ENCODE data around the gene ATF2.

Gene ATF2, protein sequence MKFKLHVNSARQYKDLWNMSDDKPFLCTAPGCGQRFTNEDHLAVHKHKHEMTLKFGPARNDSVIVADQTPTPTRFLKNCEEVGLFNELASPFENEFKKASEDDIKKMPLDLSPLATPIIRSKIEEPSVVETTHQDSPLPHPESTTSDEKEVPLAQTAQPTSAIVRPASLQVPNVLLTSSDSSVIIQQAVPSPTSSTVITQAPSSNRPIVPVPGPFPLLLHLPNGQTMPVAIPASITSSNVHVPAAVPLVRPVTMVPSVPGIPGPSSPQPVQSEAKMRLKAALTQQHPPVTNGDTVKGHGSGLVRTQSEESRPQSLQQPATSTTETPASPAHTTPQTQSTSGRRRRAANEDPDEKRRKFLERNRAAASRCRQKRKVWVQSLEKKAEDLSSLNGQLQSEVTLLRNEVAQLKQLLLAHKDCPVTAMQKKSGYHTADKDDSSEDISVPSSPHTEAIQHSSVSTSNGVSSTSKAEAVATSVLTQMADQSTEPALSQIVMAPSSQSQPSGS

DNA sequence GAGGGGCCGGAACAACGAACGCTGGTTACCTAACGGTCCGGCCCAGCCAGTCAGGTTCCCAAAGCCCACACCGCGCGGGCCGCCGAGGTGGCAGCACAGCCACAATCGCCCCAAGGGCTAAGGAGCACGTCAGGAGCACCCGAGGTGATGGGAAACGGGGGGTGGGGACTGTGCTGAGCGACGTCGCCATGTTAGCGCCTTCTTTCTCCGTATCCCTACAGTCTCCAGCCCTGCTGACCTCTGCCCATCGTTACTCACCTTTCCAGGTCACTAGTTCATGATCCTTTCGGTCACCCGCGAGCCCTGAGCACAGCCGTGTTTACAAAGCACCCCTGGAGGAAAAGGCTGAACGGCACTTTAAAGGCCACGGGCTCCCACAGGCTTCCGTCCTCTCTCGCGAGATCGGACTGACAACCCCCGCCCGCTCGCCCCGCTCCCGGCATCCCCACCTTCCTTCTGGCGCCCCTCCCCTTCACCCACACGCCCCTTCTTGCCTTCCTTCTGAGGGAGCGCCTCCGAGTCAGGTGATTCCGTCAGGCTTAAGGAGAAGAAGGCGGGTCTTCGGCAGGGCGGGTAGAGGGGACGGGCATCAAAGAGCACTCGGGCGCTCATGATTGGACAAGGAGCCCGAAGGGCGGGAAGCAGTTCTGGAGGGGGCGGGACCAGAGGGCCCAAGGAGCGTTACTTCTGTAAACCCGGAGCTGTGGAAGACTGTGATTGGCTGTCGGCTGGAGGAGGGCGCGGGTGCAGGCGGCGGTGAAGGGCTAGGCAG lies at the start of gene ATF2:
Gene ATF2 (minus strand): TSS at position 412 of the 772 bp plus-strand sequence. CDS start 31,760 bp downstream, outside the sequence.
- peak; percentile 99 for DNase-seq

DNA sequence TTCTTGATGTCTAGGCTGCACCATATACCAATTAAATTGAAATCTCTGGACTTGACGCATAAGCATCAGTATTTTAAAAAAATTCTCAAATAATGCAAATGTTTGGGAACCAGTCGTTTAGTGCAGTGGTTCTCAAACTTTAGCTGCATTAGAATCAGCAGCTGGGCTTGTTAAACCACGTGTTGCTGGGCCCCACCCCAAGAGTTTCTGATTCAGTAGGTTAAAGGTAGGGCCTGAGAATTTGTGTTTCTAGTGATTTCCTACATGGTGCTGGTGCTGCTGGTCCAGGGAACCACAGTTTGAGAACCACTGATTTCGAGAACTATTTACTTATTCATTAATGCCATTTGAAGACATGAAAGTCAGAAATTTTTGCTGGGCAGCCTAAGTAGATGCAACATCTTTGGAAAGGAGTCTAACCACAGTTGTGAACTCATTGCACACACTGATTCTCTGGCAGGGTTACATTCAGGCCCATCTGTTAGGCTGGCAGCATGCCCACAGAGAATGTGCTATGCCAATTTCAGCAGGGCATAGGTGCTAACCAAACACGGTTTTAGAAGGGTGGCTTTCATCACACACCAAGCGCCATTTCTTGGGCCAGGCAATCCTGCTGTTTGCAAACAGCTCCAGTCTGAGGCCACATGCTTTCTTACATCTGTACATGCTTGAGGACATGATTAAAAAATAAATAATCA lies 39.9 kb upstream of the ATF2 start:
- DNase-seq, result peak; percentile 86 to 98

DNA sequence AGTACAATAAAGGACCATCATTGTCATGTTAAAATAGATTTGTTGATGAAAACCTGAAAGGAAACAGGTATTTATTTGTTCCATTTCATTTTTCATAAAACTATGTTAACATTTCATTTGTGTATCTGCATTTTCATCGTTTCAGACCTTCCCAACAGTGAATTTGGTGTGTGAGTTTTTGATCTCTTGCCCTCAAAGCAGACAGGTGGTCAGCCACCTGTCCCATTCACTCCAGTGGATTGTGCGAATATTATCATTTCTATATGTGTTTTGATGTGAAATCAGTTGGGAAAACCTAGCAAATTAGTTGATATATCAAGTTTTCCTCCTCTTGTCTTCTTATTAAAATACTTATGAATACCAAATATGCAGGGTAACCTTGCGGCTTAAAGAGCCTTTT lies 38.9 kb upstream of the ATF2 start:
- no peak for DNase-seq

DNA sequence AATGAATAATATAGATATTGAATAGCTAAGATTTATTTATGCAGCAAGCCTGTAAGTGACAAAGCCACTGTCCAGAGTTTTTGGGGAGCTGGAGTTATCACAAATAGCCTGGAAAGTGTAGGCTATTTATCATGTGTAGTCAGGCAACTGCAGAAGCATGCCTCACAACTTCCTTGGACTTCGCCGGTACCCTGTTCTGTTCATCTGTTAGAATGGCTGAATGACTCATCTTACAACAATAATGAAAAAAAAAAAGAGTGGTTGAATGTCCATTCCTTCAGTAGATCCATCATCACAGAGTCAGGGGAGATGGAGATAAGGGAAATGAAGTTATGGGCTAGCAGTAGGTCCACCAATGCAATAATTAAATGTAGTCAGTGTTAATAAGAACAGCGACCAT lies 37.5 kb upstream of the ATF2 start:
- DNase-seq, result no peak

DNA sequence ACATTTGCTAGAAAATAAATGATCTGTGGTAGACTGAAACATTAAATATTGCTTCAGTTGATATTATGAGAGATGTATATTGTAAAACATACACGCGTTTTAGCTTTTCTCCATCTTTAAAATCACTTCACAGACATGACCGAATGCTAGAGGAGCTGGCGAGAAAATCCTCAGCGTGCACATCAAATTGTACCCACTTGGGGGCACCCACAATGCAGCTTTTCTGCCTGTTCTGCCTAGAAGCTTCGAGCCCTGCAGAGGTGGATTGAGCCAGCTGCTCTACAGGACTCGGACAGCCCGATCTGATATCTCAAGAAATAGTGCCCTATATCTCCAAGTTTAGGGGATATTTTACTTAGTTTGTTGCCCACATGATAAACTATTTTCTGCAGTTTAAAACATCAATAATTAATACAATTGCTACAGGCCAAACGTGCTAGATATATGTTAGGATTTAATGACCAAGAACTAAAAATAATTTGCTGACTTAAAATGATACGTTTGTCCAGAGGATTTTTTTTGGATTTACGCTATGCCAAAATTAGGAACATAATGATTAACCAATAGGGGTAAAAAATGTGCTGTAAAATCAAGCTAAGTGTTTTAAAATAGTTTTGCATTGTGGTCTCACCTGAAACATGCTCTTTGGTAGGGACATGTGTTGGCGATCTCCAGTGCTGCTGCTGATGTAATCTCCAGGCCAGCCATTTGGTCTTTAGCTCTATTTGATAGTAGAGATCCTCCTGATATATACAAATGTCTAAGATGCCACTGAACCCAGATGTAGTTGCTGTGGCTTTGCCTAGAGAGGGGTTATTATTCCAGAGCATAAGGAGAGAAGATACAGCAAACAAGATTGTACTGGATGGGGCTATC lies 35.9 kb upstream of the ATF2 start:
- DNase-seq, result peak; percentile 59 to 73

DNA sequence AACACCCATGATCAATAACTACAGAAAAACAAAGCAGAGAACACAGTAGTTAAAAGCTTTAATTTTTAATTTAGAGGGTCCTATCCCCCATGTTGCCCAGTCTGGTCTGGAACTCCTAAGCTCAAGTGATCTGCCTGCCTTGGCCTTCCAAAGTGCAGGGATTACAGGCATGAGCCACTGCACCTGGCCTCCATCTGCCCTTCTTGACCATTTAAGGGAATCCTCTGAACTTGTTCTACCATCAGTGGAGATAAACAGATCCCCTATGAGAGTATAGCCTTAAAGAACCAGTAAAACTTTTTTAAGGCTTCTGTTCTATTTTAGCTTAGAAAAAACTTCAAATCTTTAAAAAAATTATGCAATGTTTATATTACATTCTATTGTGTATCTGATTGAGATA lies 27.0 kb upstream of the ATF2 start:
- no peak for DNase-seq

DNA sequence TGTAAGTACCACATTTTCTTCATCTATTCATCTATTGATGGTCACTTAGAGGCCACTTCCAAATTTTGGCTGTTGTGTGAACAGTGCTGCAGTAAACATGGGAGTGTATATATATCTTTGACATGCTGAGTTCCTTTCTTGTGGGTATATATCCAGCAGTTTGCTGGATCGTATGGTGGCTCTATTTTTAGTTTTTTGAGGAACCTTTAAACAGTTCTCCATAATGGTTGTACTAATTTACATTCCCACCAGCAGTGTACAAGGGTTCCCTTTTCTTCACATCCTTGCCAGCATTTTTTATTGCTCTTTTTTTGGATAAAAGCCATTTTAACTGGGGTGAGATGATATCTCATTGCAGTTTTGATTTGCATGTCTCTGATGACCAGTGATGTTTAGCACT lies 20.8 kb upstream of the ATF2 start:
- peak in 1 of 2 experiments; percentile 11 for DNase-seq

DNA sequence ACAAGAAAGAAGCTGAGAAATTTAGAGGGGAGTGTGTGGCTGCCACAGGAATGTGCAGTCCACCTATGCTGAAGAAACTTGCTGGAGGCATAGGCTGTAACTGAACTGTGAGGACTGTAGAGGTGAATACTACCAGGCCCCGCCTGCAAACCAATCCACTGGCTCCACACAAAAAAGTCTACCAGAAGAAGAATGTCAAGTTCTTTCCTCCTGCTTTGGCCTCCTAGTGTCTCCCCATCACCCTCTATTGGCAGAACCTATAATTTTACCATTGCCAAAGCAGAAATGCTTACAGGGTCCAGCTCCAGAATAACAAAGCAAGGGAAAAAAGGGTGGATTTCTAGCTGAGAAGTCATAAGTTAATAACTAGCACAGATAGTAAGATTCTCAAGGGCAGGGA lies 19.4 kb upstream of the ATF2 start:
- no peak for DNase-seq

DNA sequence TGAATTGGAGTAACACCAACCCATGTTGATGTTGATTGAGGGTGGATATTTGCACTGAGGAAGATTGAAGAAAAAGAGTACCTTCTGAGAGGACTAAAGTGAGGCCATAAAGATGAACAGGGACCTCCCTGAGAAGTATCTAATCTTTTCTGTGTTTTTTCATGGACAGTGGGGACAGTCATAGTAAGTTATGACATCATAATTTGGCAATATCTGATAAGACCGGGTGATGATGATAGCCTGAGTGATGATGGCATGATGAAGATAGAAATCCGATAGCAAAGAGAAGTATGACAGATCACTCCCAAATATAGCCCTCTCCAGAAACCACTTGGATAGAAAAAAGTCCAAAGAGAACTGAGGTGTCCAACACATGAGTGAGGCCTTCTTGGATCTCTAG lies 15.7 kb upstream of the ATF2 start:
- no peak for DNase-seq

DNA sequence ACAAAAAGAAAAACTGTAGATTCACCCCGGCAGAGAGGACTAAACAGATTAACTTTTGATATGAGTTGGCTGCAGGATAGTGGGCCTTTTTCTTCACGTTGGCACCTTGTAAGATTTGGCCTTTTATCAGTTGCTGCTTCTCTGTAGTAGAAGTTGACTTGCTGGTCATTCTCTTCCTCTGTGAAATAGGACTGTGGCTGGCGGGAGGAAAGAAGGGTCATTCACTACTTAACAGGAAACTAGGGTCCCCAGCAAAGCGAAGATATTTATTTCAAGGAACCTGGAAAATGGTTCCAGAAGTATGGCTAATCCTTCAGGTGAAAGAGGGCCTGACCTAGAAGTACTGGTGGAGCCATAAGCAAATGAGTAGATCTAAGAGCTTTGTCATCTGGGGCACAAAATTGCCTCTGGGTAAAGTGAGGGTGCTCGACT lies 13.9 kb upstream of the ATF2 start:
- DNase-seq, result no peak

DNA sequence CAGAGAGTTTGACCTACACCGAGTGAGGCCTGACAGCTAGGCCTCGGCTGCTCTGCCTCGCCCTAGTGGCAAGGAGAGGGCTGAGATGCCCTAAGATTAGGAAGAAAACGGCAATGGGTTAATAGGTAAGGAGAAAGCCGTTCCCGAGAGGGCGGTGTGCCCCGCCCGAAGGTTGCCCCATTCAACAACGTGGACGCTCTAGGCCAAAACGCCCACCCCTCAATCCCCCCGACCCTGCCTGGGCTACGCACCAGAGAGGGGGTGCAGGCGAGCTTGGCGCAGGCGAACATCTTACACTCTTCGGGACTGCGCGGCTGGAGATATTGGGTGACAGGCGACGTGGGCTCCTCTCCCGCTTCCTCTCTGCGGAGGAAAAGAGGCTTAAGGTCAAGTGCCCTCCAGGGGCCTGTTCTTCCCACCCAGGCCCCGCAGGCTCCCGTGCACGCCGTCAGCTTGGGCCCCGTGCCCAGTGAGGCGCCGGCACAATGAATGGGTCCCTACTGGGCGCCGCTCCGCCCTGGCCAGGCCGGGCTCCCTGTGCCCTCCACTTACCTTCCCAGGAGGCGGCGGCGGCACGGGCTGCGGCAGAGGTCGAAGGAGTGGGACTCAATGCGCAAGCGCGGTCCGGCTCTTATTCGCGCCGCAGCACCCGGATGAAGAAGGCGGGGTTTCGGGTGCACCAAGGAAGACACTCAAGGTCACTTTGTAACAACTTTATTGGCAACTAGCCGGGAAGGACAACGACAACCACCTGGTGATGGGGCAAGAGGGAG lies 13.3 kb upstream of the ATF2 start, which contains the start of gene ATP5MC3:
Gene ATP5MC3 (minus strand): TSS at position 607 of the 773 bp plus-strand sequence. CDS start 317 bp downstream, at position 290.
- DNase-seq, result peak; percentile 94

DNA sequence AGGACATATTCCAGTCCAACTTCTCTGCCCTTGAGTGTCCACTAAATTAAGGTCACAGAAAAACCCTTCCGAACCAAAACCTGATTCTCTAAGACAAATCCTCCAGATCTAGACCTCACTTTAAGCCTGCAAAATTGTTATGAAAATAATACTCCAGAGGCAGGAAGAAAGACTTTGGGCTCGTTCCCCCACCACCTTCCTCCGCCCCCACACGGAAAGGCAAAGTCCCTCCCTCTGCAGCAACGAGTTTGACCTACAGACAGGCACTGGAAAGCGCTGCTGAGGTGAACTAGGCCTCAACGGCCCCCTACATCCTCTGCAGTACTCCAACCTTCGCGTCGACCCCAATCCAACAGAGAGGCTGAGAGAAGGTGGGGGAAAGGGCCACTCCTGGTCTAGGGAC lies 12.7 kb upstream of the ATF2 start:
- peak; percentile 30 to 52 for DNase-seq

DNA sequence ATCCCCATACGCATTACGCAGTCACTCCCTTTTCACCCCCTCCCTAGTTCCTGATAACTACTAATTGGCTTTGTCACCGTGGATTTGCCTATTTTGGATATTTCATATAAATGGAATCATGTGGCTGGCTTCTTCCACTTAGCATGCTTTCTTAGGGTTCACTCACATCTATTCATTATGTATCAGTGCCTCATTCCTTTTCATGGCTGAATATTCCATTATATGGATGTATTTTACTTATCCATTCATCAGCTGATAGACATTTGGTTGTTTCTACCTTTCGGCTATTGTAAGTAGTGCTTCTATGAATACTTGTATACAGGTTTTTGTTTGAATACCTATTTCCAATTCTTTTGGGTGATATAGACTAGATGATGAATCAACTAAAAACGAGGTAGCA lies 8.6 kb upstream of the ATF2 start:
- no peak for DNase-seq

DNA sequence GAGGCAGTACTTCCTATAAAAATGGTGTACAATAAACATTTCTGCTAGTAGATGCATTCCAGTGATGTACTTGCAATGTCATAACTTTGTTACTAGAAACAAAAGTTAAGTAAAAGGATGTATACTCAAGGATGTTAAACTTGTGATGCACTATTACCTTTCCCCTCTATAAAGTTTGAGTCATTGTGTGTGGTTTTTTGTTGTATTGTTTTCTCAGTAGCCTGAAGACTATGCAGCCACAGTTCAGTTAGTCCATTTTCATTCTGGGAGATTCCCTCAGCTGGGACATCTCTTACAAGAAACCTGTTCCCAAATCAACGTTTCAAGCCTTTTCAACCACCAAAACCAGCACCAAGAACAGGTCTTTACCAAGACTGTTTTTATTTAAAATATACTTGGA lies 7.9 kb upstream of the ATF2 start:
- DNase-seq, result no peak

DNA sequence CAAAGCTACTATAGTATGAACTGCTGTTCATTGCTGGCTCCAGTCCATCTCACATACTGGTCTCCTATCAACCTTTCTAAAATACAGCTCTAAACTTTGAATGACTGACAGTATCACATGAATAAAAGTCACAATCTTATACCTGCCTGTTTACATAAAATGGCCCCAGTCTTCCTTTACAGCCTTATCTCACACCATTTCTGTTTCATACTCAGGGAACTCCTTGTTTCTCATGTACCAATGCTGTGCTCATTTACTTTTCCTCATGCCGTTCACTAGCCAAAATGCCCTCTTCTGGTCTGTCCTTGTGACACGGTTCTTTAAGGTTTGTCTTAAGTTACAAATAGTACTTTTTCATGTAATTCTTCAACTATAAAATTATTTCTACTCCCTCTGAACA lies 7.3 kb upstream of the ATF2 start:
- no peak for DNase-seq

DNA sequence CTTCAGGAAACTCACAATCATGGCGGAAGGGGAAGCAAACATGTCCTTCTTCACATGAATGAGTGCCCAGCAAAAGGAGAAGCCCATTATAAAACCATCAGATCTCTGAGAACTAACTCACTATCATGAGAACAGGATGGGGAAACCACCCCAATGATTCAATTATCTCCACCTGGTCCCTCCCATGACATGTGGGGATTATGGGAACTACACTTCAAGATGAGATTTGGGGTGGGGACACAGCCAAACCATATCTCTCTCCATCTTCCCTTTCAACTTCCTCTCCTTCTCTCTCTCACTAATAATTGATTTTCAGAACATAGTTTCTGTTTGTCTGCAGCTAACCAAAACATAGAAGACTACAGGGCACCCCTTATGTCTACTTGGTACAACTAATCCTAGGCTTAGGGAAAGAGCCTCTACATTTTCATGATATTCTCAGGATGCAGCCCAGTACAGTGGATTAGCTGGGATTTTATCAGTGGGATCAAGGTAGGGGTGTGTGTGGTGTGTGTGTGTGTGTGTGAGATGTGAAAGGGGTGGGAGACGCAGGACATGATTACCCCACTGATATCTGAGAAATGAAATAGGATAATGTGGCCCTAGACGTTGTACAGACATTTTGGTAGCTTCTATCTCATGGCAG lies 2.8 kb upstream of the ATF2 start:
- no peak for DNase-seq

DNA sequence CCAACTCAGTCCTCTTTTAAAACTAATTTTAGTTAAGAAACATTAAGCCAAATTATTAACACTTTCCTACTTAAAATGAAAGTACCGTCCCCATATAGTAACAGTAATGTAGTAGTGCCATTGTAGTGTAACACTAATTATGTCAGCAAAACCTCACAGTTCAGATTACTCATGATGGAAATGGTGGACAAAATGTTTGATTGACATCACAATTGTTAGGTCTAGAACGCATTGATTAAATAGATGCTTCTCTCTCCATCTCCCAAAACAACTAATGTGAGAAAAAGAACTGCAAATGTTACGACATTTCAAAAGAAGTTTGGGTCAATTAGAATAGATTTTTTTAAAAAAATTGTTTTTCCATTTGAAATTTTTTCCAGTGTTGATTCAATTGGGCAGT lies 1.2 kb upstream of the ATF2 start:
- no peak for DNase-seq

DNA sequence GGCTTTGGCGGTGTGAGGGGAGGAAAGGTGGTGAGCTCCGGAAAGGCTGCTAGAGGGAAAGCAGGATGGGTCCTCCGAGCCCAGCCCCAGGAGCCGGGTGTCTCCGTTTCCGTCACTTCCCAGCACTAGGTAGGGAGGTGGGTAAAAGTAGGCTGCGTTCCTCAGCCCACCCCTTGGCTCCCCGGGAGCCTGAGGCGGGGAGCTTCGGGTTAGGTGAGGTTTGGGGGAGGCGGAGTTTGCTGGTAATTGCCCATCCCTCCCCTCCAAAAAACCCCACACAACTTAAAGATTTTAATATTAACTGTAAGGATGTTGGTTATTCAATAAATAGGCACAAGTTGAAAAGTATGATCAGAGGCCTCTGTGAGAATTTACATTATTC lies 552 bp upstream of the ATF2 start:
- DNase-seq, result no peak

DNA sequence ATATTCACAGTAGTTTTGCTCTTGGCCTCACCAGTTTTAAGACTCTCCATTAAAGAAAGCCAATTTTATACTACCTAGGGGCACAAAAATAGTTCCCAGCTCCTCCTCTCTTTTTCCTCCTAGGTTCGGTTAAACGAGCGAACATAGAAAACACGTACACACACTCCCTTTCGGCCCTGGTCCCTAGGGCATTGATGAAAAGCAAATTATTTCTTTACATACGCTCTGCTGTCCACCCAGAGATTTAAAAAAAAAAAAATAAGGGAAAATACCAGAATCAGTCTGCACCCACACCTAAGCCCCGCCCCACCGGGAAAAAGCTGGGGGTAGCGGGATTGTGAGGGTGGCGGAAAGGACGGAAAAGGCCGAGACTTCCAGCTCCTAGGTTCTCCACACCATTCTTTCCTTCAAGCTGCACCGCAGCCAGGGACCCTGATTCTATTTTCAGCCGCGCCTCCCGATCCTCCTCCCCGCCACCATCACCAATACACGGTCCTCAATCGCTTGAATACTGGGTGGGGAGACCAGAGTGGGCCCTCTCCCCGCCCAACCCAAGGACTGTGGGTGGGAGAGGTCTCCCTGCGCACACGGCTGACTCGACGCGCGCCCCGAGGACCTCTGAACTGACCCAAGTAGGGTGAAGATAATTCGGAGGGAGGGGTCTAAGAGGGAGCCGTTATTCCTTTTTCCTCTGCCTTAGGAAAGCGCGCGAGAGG lies 769 bp downstream of the ATF2 start:
- peak in 1 of 2 experiments; percentile 45 for DNase-seq

DNA sequence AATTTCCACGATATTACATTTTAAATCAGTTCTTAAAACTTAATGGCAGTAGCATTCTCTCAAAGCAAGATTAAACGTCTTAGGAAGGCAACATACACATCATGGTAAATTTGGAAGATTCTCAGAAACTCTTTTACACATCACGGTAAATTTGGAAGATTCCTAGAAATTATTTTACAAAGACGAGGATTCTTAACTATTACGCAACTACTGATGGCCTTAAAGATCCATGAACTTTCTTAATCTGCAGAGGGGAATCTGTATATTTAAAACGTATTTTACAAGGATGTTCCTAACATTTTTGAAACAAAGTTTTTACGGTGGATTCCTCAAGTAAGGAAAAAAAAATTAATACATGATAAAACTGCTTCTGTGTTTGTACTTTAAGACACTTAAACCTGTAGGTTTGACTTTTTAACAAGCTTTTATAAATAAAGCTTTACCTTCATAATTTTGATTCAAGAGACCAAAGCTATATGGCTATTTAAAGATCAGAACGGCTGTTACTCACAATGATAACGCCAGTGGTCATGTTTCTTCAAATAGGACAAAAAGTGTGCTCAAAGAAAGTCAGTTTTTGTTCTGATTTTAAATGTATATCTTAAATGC lies 1.7 kb downstream of the ATF2 start:
- DNase-seq, result no peak
